Hepatocyte (in vitro differentiated cells): ENCODE measurements around the gene PDPN. TPM values are rescaled to one million over a fixed set of nuclear protein-coding genes. Genes with fewer than 3 reads are reported as not detected.

Source experiments
- DNase-seq: peaks from one replicate; pipeline ENCODE4 v3.0.0-alpha.2; 2016; ENCODE audit warnings: low spot score
- H2AFZ ChIP-seq: fragments of 200-600 bp; sonication (generic); 2 replicates; pipeline ENCODE4 v1.6.0; 2016; ENCODE audit warnings: antibody characterized with exemption, mild to moderate bottlenecking
- H3K27ac ChIP-seq: fragments of 200-600 bp; sonication (generic); 2 replicates; pipeline ENCODE4 v1.5.1; 2016; ENCODE audit warnings: mild to moderate bottlenecking
- H3K27me3 ChIP-seq: fragments of 200-600 bp; sonication (generic); 2 replicates; pipeline ENCODE4 v1.6.1; 2016
- H3K36me3 ChIP-seq: fragments of 200-600 bp; sonication (generic); replicated peaks from 2 replicates; pipeline ENCODE4 v1.5.1; 2016; ENCODE audit warnings: low read depth; ENCODE audit not compliant: insufficient read depth
- H3K4me1 ChIP-seq: fragments of 200-600 bp; sonication (generic); 2 replicates; pipeline ENCODE4 v1.5.1; 2016; ENCODE audit warnings: mild to moderate bottlenecking, moderate library complexity; ENCODE audit not compliant: insufficient read depth
- H3K4me2 ChIP-seq: fragments of 200-600 bp; sonication (generic); 2 replicates; pipeline ENCODE4 v1.6.0; 2016
- H3K4me3 ChIP-seq: fragments of 200-600 bp; sonication (generic); 2 replicates; pipeline ENCODE4 v1.5.1; 2016; ENCODE audit warnings: mild to moderate bottlenecking
- H3K79me2 ChIP-seq: fragments of 200-600 bp; sonication (generic); 2 replicates; pipeline ENCODE4 v1.6.0; 2017; ENCODE audit warnings: mild to moderate bottlenecking
- H3K9me2 ChIP-seq: fragments of 200-600 bp; sonication (generic); replicated peaks from 2 replicates; pipeline ENCODE4 v1.6.0; 2017; ENCODE audit warnings: mild to moderate bottlenecking; ENCODE audit not compliant: insufficient read depth
- H3K9me3 ChIP-seq: fragments of 200-600 bp; sonication (generic); 2 replicates; pipeline ENCODE4 v1.5.1; 2016; ENCODE audit warnings: low read depth, mild to moderate bottlenecking
- H4K20me1 ChIP-seq: fragments of 200-600 bp; sonication (generic); 2 replicates; pipeline ENCODE4 v1.6.0; 2016; ENCODE audit warnings: mild to moderate bottlenecking; ENCODE audit not compliant: insufficient read depth, poor library complexity, severe bottlenecking
- EZH2 ChIP-seq: fragments of 200-600 bp; sonication (generic); IDR thresholded peaks from 2 replicates; pipeline ENCODE4 v1.6.1; 2016; ENCODE audit warnings: antibody characterized with exemption, mild to moderate bottlenecking, borderline replicate concordance
- EZH2phosphoT487 ChIP-seq: fragments of 200-600 bp; sonication (generic); IDR thresholded peaks from one replicate; pipeline ENCODE4 v1.6.1; 2018; ENCODE audit warnings: antibody characterized with exemption, mild to moderate bottlenecking, low read depth, moderate library complexity; ENCODE audit not compliant: unreplicated experiment, severe bottlenecking
- WGBS: methylation state at CpG from one replicate; pipeline ENCODE4 v1.1.6; 2016; ENCODE audit warnings: low lambda C conversion rate; ENCODE audit errors: missing lambda C conversion rate; 5-methylcytosine and 5-hydroxymethylcytosine counted together
- polyA plus RNA-seq: library from polyadenylated mRNA; unstranded; fragments of >200 nt; fragmentation: Nextera tagmentation; extraction: Ambion mirVana; gene quantifications from 2 replicates; pipeline ENCODE4 v1.2.1, GENCODE V29; 2016
- total RNA-seq: library from RNA; depleted of rRNA; stranded (reverse); fragments of >200 nt; gene quantifications from 2 replicates; pipeline ENCODE4 v1.2.3, GENCODE V29; 2014
- TF ChIP-seq, protein P1 (sequence below): fragments of 200-600 bp; sonication (generic); IDR thresholded peaks from 2 replicates; pipeline ENCODE4 v1.5.1; 2016; ENCODE audit warnings: antibody characterized with exemption, mild to moderate bottlenecking; ENCODE audit not compliant: poor library complexity

The PDPN gene
- total and polyA plus RNA-seq, 2 experiments from 2014 or later: 305 to 478 TPM

DNA sequence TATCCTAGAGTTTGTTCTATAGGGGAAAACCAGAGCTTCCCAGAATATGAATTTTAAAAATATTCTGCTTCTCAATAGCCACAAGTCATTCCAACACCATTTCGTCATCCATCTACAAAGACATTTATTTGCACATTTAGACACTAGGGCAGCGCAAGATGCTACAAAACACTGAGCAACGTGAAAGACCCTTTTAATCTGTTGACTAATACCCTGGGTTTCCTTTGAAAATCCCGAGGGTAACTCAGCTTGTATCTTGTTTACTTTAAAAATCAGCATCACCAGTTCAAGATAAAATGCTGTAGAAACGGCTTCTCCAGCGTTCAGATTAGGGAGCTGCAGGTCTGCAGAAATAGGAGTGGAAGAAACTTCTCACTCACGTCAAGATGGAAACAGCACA lies 13.5 kb downstream of the PDPN start:
- Histone ChIP-seq H4K20me1 (peaks cover 8% of the 10 kb centered on the region), H2AFZ (no peak overlapping the region), H3K4me2 (no peak overlapping the region), H3K9me2 (no peaks in the 10 kb centered on the region), H3K79me2 (peaks cover 20% of the 10 kb centered on the region), H3K4me3 (no peak overlapping the region), H3K36me3 (no peaks in the 10 kb centered on the region), H3K27me3 (no peaks in the 10 kb centered on the region), H3K4me1 (peaks cover 29% of the 10 kb centered on the region), H3K9me3 (no peaks in the 10 kb centered on the region), H3K27ac (peak overlapping the region; percentile 46)
- TF ChIP-seq EZH2: no peak
- no peak for TF ChIP-seq EZH2phosphoT487
- TF ChIP-seq, protein P1, sequence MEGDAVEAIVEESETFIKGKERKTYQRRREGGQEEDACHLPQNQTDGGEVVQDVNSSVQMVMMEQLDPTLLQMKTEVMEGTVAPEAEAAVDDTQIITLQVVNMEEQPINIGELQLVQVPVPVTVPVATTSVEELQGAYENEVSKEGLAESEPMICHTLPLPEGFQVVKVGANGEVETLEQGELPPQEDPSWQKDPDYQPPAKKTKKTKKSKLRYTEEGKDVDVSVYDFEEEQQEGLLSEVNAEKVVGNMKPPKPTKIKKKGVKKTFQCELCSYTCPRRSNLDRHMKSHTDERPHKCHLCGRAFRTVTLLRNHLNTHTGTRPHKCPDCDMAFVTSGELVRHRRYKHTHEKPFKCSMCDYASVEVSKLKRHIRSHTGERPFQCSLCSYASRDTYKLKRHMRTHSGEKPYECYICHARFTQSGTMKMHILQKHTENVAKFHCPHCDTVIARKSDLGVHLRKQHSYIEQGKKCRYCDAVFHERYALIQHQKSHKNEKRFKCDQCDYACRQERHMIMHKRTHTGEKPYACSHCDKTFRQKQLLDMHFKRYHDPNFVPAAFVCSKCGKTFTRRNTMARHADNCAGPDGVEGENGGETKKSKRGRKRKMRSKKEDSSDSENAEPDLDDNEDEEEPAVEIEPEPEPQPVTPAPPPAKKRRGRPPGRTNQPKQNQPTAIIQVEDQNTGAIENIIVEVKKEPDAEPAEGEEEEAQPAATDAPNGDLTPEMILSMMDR: no peak
- DNase-seq: no peak
- WGBS: 36% methylated on average over 7 of the region's 7 CpGs

DNA sequence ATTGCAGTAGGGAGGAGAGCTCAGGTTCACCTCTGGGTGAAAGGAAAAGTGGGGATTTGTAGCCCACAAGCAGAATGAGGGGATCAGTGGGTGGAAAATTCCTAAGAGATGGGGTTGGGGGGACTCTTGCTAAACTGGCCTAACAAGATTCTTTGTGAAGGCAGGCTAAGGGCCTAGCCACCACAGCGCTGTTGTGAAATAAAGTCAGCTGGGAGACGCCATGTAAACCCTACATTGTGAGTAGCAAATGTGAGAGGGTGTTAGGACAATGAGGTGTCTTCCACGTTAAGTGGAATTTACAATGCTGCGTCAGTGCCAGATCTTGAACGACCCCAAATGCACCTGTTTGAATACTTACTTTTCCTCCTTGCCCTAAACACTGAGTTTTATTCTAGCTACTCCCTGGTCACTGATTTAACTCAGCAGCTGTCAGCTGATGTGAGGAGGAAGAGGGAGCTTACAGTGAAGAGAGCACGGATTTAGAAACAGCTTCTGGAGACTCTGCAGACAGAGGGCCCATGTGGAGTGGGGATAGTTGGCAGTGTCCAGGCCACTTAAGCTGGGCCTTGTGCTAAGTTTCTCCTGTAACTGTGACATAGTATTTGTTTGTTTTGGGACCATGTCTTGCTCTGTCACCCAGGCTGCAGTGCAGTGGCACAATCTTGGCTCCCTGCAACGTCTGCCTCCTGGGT lies 17.3 kb downstream of the PDPN start:
- H3K4me3 ChIP-seq: no peak overlapping the region
- TF ChIP-seq, protein P1: no peak
- TF ChIP-seq EZH2 (no peak), EZH2phosphoT487 (no peak)
- peak overlapping the region; percentile 43 for H3K27ac ChIP-seq
- H3K4me1 ChIP-seq: peaks cover 15% of the 10 kb centered on the region
- peaks cover 8% of the 10 kb centered on the region for H4K20me1 ChIP-seq
- H2AFZ ChIP-seq: no peak overlapping the region
- no peaks in the 10 kb centered on the region for H3K9me3 ChIP-seq
- H3K36me3 ChIP-seq: no peaks in the 10 kb centered on the region
- no peaks in the 10 kb centered on the region for H3K27me3 ChIP-seq
- WGBS: 63% methylated on average over 7 of the region's 7 CpGs
- H3K4me2 ChIP-seq: no peak overlapping the region
- H3K9me2 ChIP-seq: no peaks in the 10 kb centered on the region
- DNase-seq: no peak
- H3K79me2 ChIP-seq: peaks cover 7% of the 10 kb centered on the region

DNA sequence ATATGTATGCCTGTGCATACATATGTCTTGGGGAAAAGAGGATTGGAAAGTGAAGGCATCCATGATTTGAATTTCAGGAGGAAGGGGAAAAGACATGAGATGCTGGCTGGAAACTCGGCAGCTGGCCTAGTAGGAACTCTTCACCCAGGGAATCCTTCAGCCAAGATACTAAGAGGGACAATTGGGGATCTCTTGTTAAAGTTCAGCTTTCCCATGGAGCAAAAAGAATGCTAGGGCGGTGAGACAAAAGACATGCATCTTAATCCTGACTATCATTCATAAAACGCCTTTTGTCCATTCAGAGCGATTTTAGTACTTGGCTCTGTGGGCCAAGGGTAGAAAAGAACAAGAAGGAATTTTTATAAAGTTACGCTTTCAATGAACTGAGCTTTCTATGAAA lies 20.5 kb downstream of the PDPN start:
- H3K4me2 ChIP-seq: no peak overlapping the region
- 92% methylated on average over 5 of the region's 5 CpGs for WGBS

More for the DNA sequence above, 20.5 kb downstream of the PDPN start:
- H3K27me3 ChIP-seq: no peaks in the 10 kb centered on the region
- TF ChIP-seq, protein P1: no peak
- TF ChIP-seq EZH2phosphoT487 (no peak), EZH2 (no peak)
- H3K9me3 ChIP-seq: no peaks in the 10 kb centered on the region
- DNase-seq: no peak
- H3K27ac ChIP-seq: no peak overlapping the region
- H2AFZ ChIP-seq: no peak overlapping the region
- peaks cover 11% of the 10 kb centered on the region for H3K79me2 ChIP-seq
- H3K4me3 ChIP-seq: no peak overlapping the region
- no peaks in the 10 kb centered on the region for H3K9me2 ChIP-seq
- peaks cover 15% of the 10 kb centered on the region for H3K4me1 ChIP-seq
- H3K36me3 ChIP-seq: no peaks in the 10 kb centered on the region
- peaks cover 8% of the 10 kb centered on the region for H4K20me1 ChIP-seq
